ENCODE data around the gene ATF2. TPM values are rescaled to one million over a fixed set of nuclear protein-coding genes. Genes with fewer than 3 reads are reported as not detected.

ATF2 gene
- total and polyA plus RNA-seq, 2 of the 4 experiments (the other 2 are of a cell fraction) = 23.2 to 60.0 TPM

DNA sequence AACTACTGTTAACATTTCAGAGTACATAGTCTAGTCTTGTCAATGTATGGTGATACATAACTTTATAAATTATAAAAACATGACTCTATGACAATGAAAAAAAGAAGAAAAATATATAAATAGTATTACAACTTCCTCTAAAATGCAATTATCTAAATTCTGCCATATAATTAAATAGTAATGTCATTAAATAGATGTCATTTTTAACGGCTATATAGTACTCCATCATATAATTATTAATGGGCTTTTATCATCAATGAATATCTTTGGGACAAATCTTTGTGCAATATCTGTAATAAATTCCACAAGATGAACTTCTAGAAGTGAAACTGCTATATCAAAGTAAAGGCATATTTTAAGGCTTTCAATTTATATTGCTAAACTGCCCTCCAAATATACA, 24.8 kb downstream of the ATF2 start:
- Histone ChIP-seq H2BK15ac (ENCODE audit: low read depth, low read length) (no peak overlapping the region), H3K56ac (ENCODE audit: extremely low read depth, insufficient read depth, low read length) (no peak overlapping the region), H3K27ac (ENCODE audit: insufficient read depth, low read length) (no peak overlapping the region), H3K4me1 (ENCODE audit: control insufficient read depth, insufficient read depth, low read length) (no peaks in the 10 kb centered on the region), H3K4me3 (ENCODE audit: insufficient read depth, low read depth, low read length) (no peak overlapping the region), H2BK20ac (ENCODE audit: low read depth, low read length) (no peak overlapping the region), H3K4ac (ENCODE audit: low read depth, low read length) (no peak overlapping the region), H4K91ac (ENCODE audit: insufficient read depth, low read depth, low read length) (no peak overlapping the region), H2AK5ac (ENCODE audit: low read depth, low read length) (no peak overlapping the region), H2BK120ac (ENCODE audit: low read depth, low read length) (no peak overlapping the region), H2AFZ (replicated peaks; ENCODE audit: low read length, poor library complexity) (no peak overlapping the region), H2AK9ac (replicated peaks; ENCODE audit: low read depth, low read length, poor library complexity) (no peak overlapping the region), H4K5ac (ENCODE audit: low read depth, low read length) (no peak overlapping the region), H3K36me3 (ENCODE audit: control insufficient read depth, insufficient read depth, low read length) (peaks cover 7% of the 10 kb centered on the region; the same call in 1 of the 2 replicates), H3K23ac (ENCODE audit: low read depth, low read length) (no peak overlapping the region), H4K8ac (ENCODE audit: low read depth in 2 of 2, low read length in 2 of 2) (no peak overlapping the region), H3K27me3 (ENCODE audit: control insufficient read depth, insufficient read depth, low read length) (no peaks in the 10 kb centered on the region), H2BK5ac (ENCODE audit: low read depth, low read length, poor library complexity, severe bottlenecking) (no peak overlapping the region), H3K79me1 (ENCODE audit: low read depth in 1 of 2, low read length in 2 of 2) (peaks cover 34 to 53% of the 10 kb centered on the region in 2 experiments), H3K18ac (ENCODE audit: low read depth, low read length) (no peak overlapping the region), H3K9me1 (ENCODE audit: insufficient read depth, low read length) (peaks cover 4% of the 10 kb centered on the region), H3K9ac (ENCODE audit: low read depth, low read length) (no peak overlapping the region), H3K4me2 (ENCODE audit: low read depth, low read length) (no peak overlapping the region), H3K9me3 (ENCODE audit: control insufficient read depth, insufficient read depth, low read length) (no peaks in the 10 kb centered on the region), H3K14ac (replicated peaks; ENCODE audit: low read depth, low read length) (no peak overlapping the region), H4K20me1 (ENCODE audit: insufficient read depth, low read length) (peaks cover 39% of the 10 kb centered on the region; the same call in 1 of the 2 replicates)
- intact Hi-C loops (cut with micrococcal nuclease) = loop anchor here (5.0 kb wide), 1 partner anchor 46 kb away; no protein-coding TSS in a partner anchor
- ChIA-PET CTCF (interaction anchor here (0.6 kb wide), 1 partner anchor 24 kb away, joined by 5 read pairs; no protein-coding TSS in a partner anchor), POLR2A (ENCODE audit: unreplicated experiment) (no interaction called here)
- in situ Hi-C loops (cut with MboI; ENCODE audit: low sequenced_read_pairs) = no loop called here
- dilution Hi-C loops (cut with HindIII; ENCODE audit: low sequenced_read_pairs, unreplicated experiment) = no loop called here
- TF ChIP-seq FOS (IDR thresholded peaks at IDR 0.05; ENCODE audit: low read depth, low read length) (no peak), ELK1 (IDR thresholded peaks at IDR 0.05; ENCODE audit: borderline replicate concordance, low read depth, low read length) (no peak), CTCF (conservative IDR thresholded peaks at IDR 0.05; ENCODE audit: low read depth, low read length) (no peak), USF2 (IDR thresholded peaks at IDR 0.05; ENCODE audit: low read depth, low read length) (no peak), RFX5 (IDR thresholded peaks at IDR 0.05; ENCODE audit: low read depth, low read length) (no peak), CEBPB (IDR thresholded peaks at IDR 0.05; ENCODE audit: low read depth, low read length) (no peak), MXI1 (IDR thresholded peaks at IDR 0.05; ENCODE audit: borderline replicate concordance, low read depth, low read length) (no peak), BHLHE40 (IDR thresholded peaks at IDR 0.05; ENCODE audit: low read depth, low read length) (no peak), NFE2L2 (IDR thresholded peaks at IDR 0.05; ENCODE audit: low read depth, low read length) (no peak), MAFK (IDR thresholded peaks at IDR 0.05; ENCODE audit: low read depth, low read length) (no peak), POLR2A (IDR thresholded peaks at IDR 0.05; ENCODE audit: low read depth, low read length) (no peak), CHD1 (IDR thresholded peaks at IDR 0.05; ENCODE audit: low read depth, low read length) (no peak), RCOR1 (IDR thresholded peaks at IDR 0.05; ENCODE audit: insufficient replicate concordance, low read length) (no peak), SMC3 (IDR thresholded peaks at IDR 0.05; ENCODE audit: low read depth, low read length) (no peak)
- DNase-seq = no peak
- ATAC-seq (ENCODE audit: low read depth) = no peak
- BruUV-seq (replicated peaks) = no TSS peak
- no CpG with 5 or more reads among the region's 1 CpG for WGBS, 2 experiments (ENCODE audit: extremely low coverage in 2 of 2, insufficient read length in 1 of 2)

All from IMR-90 (cell line).